HG02623 (cell line): ENCODE results near the gene CHST15.
"Not testable (repeated sequence)": the region's sequence is repeated elsewhere in the genome, so short reads cannot be mapped to it uniquely, and the experiment has no call there.

Experiments used
- ATAC-seq: cut with Tn5 transposase; IDR thresholded peaks from one replicate; pipeline ENCODE4 v1.9.1; 2021; ENCODE audit warnings: moderate library complexity; ENCODE audit not compliant: unreplicated experiment

The CHST15 gene

DNA sequence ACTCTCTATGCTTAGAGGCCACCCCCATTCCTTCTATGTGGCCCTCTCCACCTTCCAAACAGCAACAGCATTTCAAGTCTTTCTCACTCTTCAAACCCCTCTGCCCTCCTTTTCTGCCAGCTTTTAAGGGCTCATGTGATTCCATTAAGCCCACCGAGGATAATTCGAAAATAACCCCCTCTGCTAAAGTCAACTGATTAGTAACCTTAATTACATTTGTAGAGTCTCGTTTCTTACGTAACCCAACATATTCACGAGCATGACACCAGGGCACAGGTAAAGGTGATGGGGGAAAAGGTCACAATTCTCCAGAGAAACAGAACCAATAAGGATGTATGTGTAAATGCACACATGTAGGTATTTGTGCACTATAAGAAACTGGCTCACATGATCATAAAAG is 6.7 kb upstream of the CHST15 start:
- ATAC-seq, result no peak

DNA sequence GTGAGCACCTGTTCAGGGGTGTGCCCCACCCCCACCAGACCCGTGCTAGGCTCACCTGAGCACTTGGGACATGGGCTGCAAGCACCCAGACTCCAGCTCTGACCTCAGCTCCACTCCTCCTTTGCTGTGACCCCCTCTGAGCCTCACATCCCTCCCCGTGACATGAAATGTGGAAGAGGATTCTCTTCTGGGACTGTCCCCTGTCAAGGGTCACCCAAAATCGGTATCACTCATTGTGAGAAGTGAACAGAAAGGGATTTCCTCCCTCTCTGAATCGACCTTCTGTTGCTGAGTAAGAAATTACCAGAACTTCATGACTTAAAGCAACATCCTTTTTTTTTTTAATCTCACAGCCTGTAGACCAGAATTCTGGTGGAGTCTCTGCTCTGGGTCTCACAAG is 6.2 kb upstream of the CHST15 start:
- no peak for ATAC-seq

DNA sequence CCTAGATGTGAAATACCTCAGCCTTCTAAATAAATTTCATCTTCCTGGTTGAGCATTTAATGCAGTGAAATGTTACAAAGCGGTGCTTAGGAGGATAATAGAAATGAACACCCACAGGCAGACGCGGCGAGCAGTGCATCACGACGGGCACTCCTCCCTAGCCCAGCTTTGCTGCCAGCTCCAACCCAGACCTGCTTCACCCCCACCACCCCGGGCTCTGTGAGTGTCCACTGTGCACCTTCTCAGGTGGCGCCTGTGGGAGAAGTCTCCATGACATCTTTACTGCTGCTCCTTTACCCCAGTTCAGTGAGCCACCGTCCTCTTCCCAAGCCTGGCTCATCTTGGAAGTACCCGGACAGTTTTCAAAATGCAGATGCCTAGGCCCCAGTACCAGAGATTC is 5.2 kb upstream of the CHST15 start:
- ATAC-seq, result no peak

DNA sequence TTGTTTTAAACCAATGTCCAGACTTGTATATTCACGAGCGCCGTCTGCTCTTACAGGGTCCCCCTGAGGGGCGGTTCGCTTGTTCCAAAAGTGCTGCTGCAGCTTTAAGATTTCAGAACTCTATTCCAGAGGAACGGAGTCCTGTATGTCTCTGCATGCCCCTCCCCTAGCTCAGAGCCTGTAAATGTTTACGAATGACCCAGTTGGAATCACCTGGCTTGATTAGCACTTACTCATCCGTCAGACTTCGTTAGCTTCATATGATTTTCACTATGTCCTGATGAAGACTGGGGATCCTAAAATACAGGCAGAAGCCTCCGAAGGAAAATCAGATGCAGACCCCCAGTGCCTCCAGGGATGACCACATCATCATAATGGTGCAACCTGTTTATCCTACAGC is 4.5 kb upstream of the CHST15 start:
- ATAC-seq, result no peak

DNA sequence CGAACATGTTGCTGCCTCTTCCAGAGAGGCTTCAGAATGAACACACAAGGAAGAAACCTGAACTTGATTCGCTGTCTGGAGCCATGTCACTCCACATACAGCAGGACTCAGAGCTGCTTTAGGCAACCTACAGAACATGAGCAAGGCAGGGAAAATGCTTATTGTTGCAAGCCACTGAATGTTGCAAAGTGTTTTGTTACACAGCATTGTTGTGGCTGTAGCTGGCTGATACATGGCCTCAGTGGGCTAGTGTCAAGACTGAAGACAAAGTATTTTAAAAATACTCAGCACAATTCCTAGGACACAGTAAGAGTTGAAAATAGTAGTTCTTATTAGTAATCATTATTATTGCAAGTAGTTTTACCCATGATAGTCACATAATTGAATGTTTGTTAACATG is 3.1 kb upstream of the CHST15 start:
- ATAC-seq, result no peak

DNA sequence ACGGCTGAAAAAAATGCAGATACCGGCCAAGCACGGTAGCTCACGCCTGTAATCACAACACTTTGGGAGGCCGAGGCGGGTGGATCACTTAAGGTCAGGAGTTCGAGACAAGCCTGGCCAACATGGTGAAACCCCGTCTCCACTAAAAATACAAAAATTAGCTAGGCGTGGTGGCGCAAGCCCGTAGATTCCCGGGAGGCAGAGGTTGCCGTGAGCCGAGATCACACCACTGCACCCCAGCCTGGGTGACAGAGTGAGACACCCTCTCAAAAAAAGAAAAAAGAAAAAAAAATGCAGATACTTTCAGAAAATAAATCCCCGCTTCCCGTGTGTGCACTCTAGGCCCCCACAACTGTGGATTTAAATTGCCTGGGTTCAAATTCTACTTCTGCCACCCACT is 2.4 kb upstream of the CHST15 start:
- not testable (repeated sequence) for ATAC-seq

DNA sequence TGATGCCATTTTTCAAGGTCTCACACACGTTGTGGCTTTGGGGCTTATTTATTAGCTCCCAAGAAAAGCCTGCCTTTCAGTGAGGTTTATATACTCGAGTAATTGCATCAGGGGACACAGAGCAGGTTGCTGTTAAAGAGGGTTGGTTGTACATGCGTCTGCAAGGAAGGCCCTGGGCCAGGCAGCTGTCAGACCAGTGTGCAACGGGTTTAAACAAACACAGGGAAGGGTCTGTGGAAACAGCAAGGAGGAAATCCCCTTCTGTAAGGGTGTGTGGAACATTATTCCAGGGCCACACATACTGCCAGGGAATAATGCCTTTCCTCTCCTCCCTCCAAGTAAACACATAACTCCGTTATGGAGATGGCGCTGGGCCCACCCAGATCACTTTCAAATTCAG is 1.7 kb upstream of the CHST15 start:
- no peak for ATAC-seq

DNA sequence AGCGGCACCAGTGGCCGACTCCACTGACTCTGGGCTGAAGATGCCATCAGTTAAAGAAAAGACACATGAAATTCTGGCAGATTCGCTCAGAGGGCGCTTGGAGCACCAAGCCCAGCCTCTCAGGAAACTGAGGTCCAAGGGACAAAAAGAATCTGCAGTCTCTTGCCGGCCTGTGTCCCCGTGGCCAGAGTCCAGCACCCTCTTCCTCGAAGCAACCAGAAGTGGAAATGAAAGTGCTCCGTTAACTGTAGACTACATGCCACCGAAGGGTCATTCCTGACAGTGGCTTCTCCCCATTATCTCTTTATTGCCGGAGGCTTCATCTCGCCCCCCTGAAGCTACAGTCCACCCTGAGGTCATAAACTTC is 1.0 kb upstream of the CHST15 start:
- no peak for ATAC-seq

DNA sequence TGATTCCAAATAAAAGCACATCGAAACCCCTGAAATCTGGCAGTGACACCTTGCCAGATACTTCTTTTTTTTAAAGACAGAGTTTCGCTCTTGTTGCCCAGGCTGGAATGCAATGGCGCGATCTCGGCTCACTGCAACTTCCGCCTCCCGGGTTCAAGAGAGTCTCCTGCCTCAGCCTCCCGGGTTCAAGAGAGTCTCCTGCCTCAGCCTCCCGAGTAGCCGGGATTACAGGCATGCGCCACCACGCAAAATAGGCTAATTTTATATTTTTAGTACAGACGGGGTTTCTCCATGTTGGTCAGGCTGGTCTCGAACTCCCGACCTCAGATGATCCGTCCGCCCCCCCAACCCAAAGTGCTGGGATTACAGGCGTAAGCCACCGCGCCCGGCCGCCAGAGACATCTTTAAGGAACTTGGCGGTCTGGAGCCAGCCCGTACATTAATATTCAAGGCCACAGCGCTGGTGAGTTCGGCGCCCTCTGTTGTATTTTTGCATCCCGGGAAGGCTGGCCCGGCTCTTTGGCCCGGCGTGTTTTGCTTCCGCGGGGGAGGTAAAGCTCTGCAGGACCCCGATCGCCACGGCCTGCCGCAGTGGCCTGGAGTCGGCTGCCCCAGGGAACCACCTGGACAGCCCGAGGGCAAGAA is 498 bp upstream of the CHST15 start:
- not testable (repeated sequence) for ATAC-seq

DNA sequence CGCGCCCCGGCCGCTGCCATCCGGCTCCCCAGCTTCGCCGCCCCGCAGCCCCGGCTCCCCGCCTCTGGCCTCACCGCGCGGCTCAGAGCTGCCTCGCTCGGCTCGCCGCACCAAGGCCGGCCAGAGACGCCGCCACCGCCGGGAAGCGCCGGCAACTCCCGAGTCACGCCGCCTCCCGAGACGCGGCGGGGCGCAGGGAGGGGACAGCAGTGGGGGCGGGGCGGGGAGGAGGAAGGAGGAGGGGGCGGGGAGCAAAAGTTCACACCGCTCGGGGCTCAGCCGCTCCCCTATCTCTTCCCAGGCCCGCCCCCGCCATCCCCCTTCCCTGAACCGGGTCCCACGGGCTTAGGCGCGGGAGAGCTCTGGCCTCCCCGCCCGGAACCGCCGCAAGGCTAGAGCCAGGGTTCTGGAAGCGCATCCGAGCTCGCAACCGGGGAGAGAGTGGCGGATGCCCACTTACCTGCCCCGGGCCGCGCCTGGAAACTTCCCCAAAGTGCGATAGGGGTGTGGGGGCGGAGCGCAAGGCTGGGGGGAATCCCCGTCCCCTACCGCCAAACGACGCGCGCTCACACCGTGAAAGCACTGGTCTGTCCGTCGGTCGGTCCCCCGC is 1.0 kb downstream of the CHST15 start:
- peak; percentile 43 for ATAC-seq

DNA sequence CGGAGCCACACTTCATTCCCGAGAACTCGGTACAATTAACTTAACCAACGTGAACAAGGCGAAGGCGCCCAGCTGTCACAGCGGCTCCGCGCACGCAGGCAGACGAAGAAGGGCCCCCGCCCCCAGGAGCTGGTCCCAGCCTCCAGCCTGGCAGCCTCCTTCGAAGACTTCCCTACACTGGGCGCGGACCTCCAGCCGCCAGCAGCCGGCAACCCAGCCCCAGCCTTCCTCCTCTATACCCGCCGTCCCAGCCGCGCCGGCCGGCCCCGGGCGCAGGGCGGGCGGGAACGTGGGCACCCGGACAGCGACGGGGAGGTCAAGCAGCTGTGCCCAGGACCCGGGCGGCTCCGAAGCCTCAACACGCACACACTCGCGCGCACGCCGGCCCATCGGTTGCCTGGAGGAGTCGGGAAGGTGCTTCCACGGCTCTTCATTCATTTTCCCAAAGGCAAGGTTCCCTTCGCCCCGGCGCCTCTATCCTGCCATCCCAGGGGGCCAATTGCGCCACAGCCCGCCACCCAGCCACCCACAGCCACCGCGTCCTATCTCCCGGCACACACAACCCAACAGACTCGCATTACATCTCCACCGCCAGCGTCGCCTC is 1.6 kb downstream of the CHST15 start:
- no peak for ATAC-seq

DNA sequence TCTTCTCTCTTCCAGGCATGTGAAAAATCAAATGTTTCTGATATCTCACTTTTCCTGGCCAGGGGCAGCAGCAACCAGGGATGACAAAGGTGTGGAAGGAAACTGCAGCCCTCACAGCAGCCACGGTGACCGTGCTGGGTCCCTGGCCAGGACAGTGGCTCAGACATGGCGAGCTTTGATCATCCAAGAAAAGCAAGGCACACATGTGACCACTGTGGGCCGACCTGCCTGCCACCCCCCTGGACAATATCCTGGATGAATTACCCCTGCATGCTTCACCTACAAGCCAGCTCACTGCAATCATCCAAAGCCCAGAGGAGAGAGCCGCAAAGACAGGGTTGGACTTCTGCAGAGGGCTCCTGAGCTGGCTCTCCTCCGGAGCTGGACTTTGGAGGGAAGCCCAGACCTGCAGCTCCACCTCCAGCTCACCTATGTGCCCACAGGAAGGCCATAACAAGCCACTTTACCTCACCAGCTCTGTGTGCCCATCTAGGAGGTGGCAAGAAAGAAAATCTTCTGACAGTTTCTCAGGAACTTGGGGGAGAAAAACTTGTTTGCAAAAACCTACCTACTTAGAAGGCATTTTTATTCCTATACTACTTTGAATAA is 2.7 kb downstream of the CHST15 start:
- ATAC-seq, result no peak

DNA sequence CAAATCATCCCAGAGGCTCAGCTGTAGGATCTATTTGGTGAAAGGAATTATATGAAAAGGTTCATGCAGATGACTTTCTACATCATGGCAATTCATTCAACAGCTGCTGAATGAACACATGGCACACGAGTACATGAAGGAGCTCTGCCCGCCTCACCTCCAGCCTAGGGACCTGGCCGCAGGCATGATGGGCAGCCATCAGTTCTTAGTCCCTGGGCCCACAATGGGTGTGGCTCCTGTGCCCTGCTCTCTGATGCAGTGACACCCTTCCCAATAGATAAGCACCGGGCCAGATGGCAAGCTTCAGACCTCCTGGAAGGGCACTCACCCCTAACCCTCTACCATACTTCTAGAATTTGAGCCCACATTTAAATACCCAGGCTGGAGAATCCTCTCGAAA is 3.5 kb downstream of the CHST15 start:
- ATAC-seq, result no peak

DNA sequence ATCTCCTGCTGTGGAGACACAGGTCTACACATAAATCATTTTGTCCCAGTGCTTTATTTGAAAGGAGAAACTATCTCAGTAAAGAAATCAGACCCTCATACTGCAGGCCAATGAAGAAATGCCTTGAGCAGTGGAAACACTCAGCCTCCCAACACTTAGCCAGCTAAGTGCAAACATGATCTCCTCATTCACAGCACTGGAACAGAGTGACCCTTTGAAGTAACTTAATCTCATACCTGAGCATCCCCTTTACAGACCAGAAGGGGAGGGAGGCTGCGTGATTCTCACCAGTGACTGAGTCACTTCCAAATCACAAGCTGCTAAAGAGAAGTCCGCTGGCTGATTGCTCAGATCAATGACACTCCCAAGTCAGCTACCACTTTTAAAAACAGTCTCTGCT is 4.5 kb downstream of the CHST15 start:
- no peak for ATAC-seq

DNA sequence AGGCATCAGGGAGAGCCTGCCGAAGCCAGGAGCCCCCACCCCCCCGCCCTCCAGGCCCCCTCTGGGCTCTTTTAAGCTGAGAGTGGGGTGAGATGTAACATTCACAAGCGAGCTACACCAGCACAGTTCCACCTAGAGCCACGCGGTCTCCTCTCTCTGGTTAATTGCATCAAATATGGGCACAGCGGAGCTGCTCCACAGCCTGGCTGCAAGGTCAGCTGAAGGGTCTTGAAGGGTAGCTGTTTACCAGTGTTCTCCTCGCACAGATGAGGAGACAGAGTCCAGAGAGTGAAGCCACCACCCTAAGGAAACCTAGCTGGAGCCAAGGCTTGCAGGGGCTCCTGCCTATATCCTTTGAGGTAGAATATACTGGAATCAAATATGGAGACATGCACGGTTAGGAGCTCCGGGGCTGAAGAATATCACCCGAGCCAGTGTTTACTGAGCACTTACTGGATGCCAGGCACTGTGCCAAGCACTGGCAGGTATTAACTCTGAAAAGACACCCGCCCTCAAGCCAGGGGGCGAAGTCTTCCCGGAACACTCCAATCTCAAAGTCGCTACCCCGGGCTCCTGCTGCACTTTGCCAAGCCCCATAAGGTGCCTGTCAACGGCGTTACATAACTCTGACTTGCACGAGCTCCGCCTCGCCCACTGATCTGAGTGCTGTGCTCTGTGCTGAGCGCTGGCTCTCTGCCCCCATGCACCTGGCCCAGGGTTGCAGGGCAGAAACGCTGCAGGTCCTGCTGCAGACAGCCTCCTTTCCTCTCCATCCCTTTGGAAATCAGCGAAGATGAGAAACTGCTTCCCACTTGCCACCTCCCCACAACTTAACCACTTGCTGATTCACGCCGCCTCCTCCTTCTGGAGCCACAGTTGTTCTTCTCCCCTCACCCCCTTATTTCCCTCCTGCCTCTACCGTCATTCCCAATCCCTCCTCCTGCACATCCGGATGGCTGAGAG is 5.4 kb downstream of the CHST15 start:
- ATAC-seq, result no peak

DNA sequence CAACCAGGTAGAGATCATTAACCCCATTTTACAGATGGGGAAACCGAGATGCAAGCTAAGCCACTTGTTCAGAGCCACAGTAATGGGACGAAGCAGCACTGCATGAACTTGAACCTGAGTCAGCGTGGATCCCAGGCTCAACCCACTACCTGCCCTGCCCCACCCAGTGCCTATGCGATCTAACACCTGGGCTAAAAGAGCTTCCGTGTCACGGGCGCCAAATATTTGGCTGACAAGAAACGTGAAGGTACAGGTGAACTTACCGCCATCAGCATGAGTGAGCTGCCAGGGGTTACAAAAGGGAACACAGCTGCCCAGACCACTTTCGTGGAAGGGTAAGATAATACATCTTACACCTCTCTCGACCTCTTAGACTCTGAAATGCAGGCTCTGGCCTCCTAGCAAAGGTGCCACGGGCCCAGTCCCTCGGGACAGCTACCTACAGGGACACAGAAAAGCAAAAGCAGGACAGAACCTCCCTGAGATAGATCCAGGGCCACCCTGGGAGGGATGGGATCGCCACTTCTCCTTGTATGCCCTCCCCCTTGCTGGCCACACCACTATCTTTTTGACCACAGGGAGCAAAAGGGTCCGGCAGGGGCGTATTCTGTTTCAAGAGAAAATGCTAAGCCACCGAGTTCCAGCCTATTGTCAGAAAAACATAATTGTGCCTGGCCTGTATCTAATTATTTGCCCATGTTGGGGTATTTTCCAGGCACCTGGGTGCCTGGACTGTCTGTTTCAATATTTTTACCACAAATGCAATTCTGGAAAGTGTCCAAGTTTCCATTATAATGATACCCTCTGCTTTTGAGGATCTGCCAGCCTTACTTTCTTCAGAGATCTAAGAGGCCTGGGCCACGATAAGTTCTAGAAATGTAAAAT is 6.4 kb downstream of the CHST15 start:
- no peak for ATAC-seq

DNA sequence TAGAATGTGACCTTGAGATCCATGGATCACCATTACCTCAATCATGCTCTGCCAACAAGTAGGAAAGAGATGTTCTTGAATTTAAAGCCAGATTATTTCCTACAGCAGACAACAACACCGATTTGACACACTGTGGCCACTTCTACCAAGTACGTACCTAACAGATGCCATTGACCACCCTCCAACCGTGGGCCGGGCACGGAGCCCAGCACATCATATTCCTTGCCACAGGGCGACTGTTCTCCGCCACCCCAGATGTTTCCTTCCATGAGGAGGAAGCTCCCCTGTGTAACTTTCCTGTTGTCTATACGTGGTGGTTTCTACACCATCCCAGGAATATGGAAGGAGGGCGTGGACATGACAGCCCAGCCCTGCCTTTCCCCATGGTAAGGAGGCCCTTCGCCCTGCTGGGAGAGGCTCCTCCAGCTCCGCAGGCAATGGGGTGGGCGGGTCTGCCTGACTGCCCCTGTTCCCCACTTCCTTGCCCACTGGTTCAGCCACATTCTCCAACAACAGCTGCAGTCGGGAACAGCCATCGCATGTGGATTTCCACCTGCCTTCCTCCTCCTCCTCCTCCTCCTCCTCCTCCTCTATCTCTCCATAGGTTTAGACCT is 7.2 kb downstream of the CHST15 start:
- ATAC-seq, result no peak

DNA sequence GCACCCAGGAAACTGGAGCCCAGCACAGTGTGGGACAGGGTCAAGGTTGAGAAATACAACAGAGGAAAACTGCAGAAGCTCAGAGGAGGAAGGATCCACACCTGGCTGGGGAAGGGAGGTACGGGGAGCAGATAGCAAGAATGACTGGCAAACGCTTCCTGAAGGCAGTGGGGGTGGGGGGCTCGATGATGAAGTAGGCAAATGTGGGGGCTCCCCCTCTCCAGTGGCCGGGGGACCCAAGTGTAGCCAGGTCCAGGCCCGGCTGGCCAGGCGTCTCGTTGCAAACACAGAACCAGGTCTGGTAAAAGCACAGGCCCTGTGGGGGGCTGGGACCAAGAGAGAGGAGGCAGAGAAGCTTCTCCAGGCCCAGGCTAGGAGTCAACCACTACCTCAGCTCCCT is 7.7 kb downstream of the CHST15 start:
- ATAC-seq, result no peak

DNA sequence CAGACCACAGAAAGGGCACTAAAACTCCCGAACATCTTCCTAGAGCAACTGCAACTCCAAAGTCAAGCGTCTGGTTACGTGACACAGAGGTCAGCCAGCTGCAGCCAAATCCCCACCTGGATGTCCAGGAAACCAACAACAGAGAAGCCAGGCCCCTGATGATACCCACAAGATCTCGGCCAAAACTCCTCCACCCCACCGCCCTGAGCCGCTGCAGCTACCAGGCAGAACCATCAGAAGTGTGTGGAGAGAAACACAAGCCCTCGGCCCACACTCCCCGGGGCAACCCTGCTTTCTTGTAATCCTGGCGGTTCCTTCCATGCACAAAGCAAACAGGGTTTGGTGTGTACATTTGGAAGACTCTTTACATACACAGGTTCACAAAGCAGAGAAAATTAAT is 8.7 kb downstream of the CHST15 start:
- no peak for ATAC-seq
